Panc1 (cell line): ENCODE data around the gene RRAS. TPM values are rescaled to one million over a fixed set of nuclear protein-coding genes. Genes with fewer than 3 reads are reported as not detected.

Experiments used
- ATAC-seq: fragments of 200-7000 bp; cut with Tn5 transposase; 2 replicates; pipeline ENCODE4 v1.9.1; 2020; ENCODE audit warnings: mild to moderate bottlenecking, moderate library complexity
- BruUV-seq: library from RNA; stranded (reverse); fragments of 400-500 nt; replicated peaks from 2 replicates; lab custom pipeline; 2021; lab: Mats Ljungman, UMichigan
- CTCF ChIA-PET: fragments of 300-600 bp; sonication (Branson Sonifier 250); formaldehyde crosslinking; loops from one replicate; lab custom pipeline; 2022; ENCODE audit warnings: antibody characterized with exemption; lab: Charles Lee
- POLR2A ChIA-PET: fragments of 300-600 bp; sonication (Branson Sonifier 250); formaldehyde crosslinking; loops from one replicate; lab custom pipeline; 2022; ENCODE audit warnings: antibody characterized with exemption; lab: Charles Lee
- DNase-seq: peaks from one replicate; pipeline ENCODE4 v3.0.0-alpha.2; 2010; ENCODE audit warnings: low read depth, low spot score
- H3K27ac ChIP-seq: 2 replicates; pipeline ENCODE4 v1.5.1; 2011; ENCODE audit warnings: mild to moderate bottlenecking, low read length, inconsistent platforms
- H3K27me3 ChIP-seq: fragments of 200-500 bp; sonication (Bioruptor generic); 2 replicates; pipeline ENCODE4 v1.6.0; 2014; ENCODE audit warnings: low read length, inconsistent platforms; ENCODE audit not compliant: control insufficient read depth, insufficient read depth
- H3K36me3 ChIP-seq: fragments of 200-500 bp; sonication (Bioruptor generic); 2 replicates; pipeline ENCODE4 v1.5.1; 2014; ENCODE audit warnings: inconsistent platforms, mild to moderate bottlenecking, low read length, moderate library complexity; ENCODE audit not compliant: control insufficient read depth, insufficient read depth
- H3K4me1 ChIP-seq: 2 replicates; pipeline ENCODE4 v1.5.1; 2011; ENCODE audit warnings: inconsistent platforms, mild to moderate bottlenecking, low read length, moderate library complexity; ENCODE audit not compliant: control insufficient read depth, insufficient read depth
- H3K4me3 ChIP-seq, 2 experiments: 2 replicates each; pipeline ENCODE4 v1.5.1; 2011 to 2012; ENCODE audit warnings: low read depth in 2 of 2, low read length in 2 of 2, mild to moderate bottlenecking in 2 of 2, inconsistent platforms in 1 of 2, moderate library complexity in 1 of 2
- H3K9me3 ChIP-seq: fragments of 200-500 bp; sonication (Bioruptor generic); 2 replicates; pipeline ENCODE4 v1.5.1; 2014; ENCODE audit warnings: low read depth, mild to moderate bottlenecking, inconsistent platforms, low read length, moderate library complexity; ENCODE audit not compliant: control insufficient read depth, insufficient read depth
- CTCF ChIP-seq: fragments of 450-650 bp; IDR thresholded peaks from 2 replicates; pipeline ENCODE4 v1.5.1; 2017; ENCODE audit warnings: mild to moderate bottlenecking
- POLR2AphosphoS5 ChIP-seq: IDR thresholded peaks from 2 replicates; pipeline ENCODE4 v1.6.1; 2012; ENCODE audit warnings: mild to moderate bottlenecking, low read depth, low read length, moderate library complexity
- SIN3A ChIP-seq: IDR thresholded peaks from 2 replicates; pipeline ENCODE4 v1.6.1; 2012; ENCODE audit warnings: low read depth, mild to moderate bottlenecking, low read length, moderate library complexity, borderline replicate concordance; ENCODE audit not compliant: insufficient read depth
- TCF7L2 ChIP-seq: IDR thresholded peaks from 2 replicates; pipeline ENCODE4 v1.6.1; 2011; ENCODE audit warnings: mild to moderate bottlenecking, low read depth, low read length, inconsistent platforms
- in situ Hi-C: cut with HindIII; loops from 2 replicates; pipeline ENCODE4 v1.10.0; 2016; ENCODE audit warnings: low sequenced_read_pairs, low pct_unique_long_range_greater_than_20kb
- intact Hi-C: fragments of 100-400 bp; cut with micrococcal nuclease; formaldehyde crosslinking; loops from one replicate; pipeline ENCODE4 v1.10.0; 2022; ENCODE audit not compliant: unreplicated experiment
- total RNA-seq: library from RNA; stranded (reverse); gene quantifications from one replicate; pipeline ENCODE4 v1.2.1, GENCODE V29; 2021; ENCODE audit not compliant: unreplicated experiment
- TF ChIP-seq, protein P1 (sequence below), 2 experiments: IDR thresholded peaks; 2 replicates each; pipeline ENCODE4 v1.6.1; 2011 to 2012; ENCODE audit warnings: low read depth in 2 of 2, control low read depth in 1 of 2, low read length in 1 of 2, mild to moderate bottlenecking in 1 of 2, moderate library complexity in 1 of 2; ENCODE audit not compliant: insufficient read depth in 1 of 2

The RRAS gene
- total RNA-seq, 1 experiment from 2014 or later = 64.4 TPM

- ATAC-seq (no peak), DNase-seq (no peak)
- intact Hi-C loops (no loop called here), in situ Hi-C loops (no loop called here)
- H3K4me3 ChIP-seq = no peak overlapping the region
- TF ChIP-seq, protein P1, sequence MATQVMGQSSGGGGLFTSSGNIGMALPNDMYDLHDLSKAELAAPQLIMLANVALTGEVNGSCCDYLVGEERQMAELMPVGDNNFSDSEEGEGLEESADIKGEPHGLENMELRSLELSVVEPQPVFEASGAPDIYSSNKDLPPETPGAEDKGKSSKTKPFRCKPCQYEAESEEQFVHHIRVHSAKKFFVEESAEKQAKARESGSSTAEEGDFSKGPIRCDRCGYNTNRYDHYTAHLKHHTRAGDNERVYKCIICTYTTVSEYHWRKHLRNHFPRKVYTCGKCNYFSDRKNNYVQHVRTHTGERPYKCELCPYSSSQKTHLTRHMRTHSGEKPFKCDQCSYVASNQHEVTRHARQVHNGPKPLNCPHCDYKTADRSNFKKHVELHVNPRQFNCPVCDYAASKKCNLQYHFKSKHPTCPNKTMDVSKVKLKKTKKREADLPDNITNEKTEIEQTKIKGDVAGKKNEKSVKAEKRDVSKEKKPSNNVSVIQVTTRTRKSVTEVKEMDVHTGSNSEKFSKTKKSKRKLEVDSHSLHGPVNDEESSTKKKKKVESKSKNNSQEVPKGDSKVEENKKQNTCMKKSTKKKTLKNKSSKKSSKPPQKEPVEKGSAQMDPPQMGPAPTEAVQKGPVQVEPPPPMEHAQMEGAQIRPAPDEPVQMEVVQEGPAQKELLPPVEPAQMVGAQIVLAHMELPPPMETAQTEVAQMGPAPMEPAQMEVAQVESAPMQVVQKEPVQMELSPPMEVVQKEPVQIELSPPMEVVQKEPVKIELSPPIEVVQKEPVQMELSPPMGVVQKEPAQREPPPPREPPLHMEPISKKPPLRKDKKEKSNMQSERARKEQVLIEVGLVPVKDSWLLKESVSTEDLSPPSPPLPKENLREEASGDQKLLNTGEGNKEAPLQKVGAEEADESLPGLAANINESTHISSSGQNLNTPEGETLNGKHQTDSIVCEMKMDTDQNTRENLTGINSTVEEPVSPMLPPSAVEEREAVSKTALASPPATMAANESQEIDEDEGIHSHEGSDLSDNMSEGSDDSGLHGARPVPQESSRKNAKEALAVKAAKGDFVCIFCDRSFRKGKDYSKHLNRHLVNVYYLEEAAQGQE (IDR thresholded peaks at IDR 0.05; ENCODE audit: insufficient read depth in 1 of 2, low read depth in 2 of 2, low read length in 1 of 2) = no peak
- TF ChIP-seq TCF7L2 = no peak
- no peak for TF ChIP-seq POLR2AphosphoS5
- TF ChIP-seq SIN3A = no peak
- H3K36me3 ChIP-seq = peaks cover 14% of the 10 kb centered on the region
- H3K27ac ChIP-seq = no peak overlapping the region
- H3K27me3 ChIP-seq = no peaks in the 10 kb centered on the region
- H3K4me1 ChIP-seq = peaks cover 21% of the 10 kb centered on the region
- ChIA-PET CTCF (no interaction called here), POLR2A (no interaction called here)
- no TSS peak for BruUV-seq
- no peaks in the 10 kb centered on the region for H3K9me3 ChIP-seq
Measured at GRCh38 chr19:49683814-49684250, 43.9 kb upstream of the RRAS start.

GRCh38 chr19:49682274-49682673 is 42.3 kb upstream of the RRAS start:
- H3K4me1 ChIP-seq = peaks cover 21% of the 10 kb centered on the region
- ChIA-PET CTCF (no interaction called here), POLR2A (no interaction called here)
- intact Hi-C loops (no loop called here), in situ Hi-C loops (no loop called here)
- no peak overlapping the region for H3K4me3 ChIP-seq
- ATAC-seq (no peak), DNase-seq (no peak)
- no TSS peak for BruUV-seq
- no peak overlapping the region for H3K27ac ChIP-seq
- no peaks in the 10 kb centered on the region for H3K9me3 ChIP-seq
- no peaks in the 10 kb centered on the region for H3K27me3 ChIP-seq
- peaks cover 14% of the 10 kb centered on the region for H3K36me3 ChIP-seq
- no peak for TF ChIP-seq CTCF
- TF ChIP-seq, protein P1 (IDR thresholded peaks at IDR 0.05; ENCODE audit: insufficient read depth in 1 of 2, low read depth in 2 of 2, low read length in 1 of 2) = no peak
- no peak for TF ChIP-seq TCF7L2
- TF ChIP-seq POLR2AphosphoS5 = no peak
- no peak for TF ChIP-seq SIN3A
